ENCODE results near the gene MS4A3. TPM values are rescaled to one million over a fixed set of nuclear protein-coding genes. Genes with fewer than 3 reads are reported as not detected.
"Not testable (repeated sequence)": the region's sequence is repeated elsewhere in the genome, so short reads cannot be mapped to it uniquely, and the experiment has no call there.

Gene MS4A3
- total and polyA plus RNA-seq, 2 experiments from 2014 or later: not detected

DNA sequence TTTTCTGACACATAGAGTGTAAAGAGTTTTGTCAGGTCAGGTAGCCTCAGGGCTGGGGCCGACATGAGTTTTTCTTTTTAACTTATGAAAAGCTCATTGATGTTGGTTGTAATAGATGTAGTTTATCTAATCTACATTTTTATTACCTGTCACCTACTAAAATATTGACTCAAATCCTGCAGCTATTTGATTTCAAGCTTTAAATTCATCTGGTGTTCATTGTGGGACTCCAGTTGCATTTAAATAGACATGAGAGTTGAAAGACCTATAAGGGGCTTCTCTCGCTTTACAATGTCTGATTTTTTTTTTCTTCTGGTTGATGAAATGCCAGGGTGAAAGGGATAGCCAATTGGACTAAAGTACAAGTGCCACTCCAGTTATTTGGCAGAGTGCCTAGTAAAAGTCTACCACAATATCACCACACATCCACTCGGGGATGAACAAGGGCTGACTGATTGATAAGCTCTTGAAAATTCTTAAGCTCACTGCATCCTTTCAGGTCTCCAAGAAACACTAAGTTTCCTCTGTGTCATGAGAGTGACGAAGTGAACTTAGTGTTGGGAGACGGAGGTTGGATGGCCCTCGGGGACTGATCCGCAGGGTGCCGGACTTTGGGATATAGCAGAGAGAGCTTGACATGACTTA lies 48.1 kb downstream of the MS4A3 start:
- not testable (repeated sequence) for H3K27ac Mint-ChIP-seq; H3K36me3 ChIP-seq (ENCODE audit: insufficient read depth)

DNA sequence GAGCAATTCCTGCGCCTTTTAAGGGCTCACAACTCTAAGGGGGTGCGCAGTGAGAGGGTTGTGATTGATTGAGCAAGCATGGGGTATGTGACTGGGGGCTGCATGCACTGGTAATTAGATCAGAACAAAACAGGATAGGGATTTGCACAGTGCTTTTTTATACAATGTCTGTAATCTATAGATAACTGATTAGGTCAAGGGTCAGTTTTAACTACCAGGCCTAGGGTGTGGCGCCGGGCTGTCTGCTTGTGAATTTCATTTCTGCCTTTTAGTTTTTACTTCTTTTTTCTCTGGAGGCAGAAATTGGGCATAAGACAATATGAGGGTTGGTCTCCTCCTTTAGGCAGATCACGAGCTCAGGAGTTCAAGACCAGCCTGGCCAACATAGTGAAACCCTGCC lies 52.2 kb downstream of the MS4A3 start:
- not testable (repeated sequence) for H3K27ac Mint-ChIP-seq; H3K4me2 ChIP-seq; H3K27me3 Mint-ChIP-seq (ENCODE audit: insufficient read depth, low read depth, poor library complexity)

More for the DNA sequence above, 48.1 kb downstream of the MS4A3 start:
- not testable (repeated sequence) for H3K4me1 Mint-ChIP-seq; H3K9me3 Mint-ChIP-seq; H3F3A ChIP-seq (replicated peaks; ENCODE audit: low read depth); H2AFZ ChIP-seq; H3K27me3 Mint-ChIP-seq (ENCODE audit: insufficient read depth, low read depth, poor library complexity); H4K20me1 ChIP-seq (replicated peaks; ENCODE audit: insufficient read depth); H3K9me2 ChIP-seq (ENCODE audit: insufficient read depth); H3K79me2 ChIP-seq (replicated peaks; ENCODE audit: insufficient read depth); H3K27me3 ChIP-seq (ENCODE audit: insufficient read depth); H3K4me2 ChIP-seq; H3K4me3 ChIP-seq; H3K4me3 Mint-ChIP-seq; ATAC-seq; H3K4me1 ChIP-seq (ENCODE audit: insufficient read depth); H3K36me3 Mint-ChIP-seq (ENCODE audit: low read depth); DNase-seq (ENCODE audit: low spot score); H3K27ac ChIP-seq (ENCODE audit: low read depth)

DNA sequence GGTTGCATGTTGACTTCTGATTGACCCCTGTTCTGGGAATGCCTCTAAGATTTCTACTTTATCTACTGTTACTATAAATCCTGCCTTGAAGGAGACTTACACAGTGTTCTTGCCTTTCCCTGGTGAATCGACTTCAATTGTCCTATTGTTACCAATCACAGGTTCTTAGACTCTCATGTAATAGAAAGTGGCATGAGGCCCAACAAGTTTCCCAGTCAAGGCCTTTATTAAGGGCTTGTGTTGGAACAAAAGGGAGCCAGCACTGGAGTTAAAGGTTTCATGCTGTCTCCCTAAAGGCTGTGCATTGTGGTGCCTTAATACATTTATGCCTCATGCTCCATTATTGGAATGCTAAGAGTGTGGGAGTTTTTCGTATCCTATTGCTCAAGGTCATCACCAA lies 55.3 kb downstream of the MS4A3 start:
- peaks cover 8% of the 10 kb centered on the region; the same call in 2 of the 3 replicates for H3K4me1 Mint-ChIP-seq
- Histone ChIP-seq H3F3A (replicated peaks; ENCODE audit: low read depth) (no peaks in the 10 kb centered on the region), H3K27me3 (ENCODE audit: insufficient read depth) (no peaks in the 10 kb centered on the region), H3K4me2 (no peak overlapping the region), H2AFZ (no peak overlapping the region), H3K4me3 (no peak overlapping the region), H3K79me2 (replicated peaks; ENCODE audit: insufficient read depth) (no peaks in the 10 kb centered on the region), H4K20me1 (replicated peaks; ENCODE audit: insufficient read depth) (no peaks in the 10 kb centered on the region), H3K27ac (ENCODE audit: low read depth) (no peak overlapping the region), H3K36me3 (ENCODE audit: insufficient read depth) (no peaks in the 10 kb centered on the region), H3K9me2 (ENCODE audit: insufficient read depth) (0 out of 2 replicates have a peak, but pooled peaks cover 3% of the 10 kb centered on the region), H3K4me1 (ENCODE audit: insufficient read depth) (0 out of 2 replicates have a peak, but pooled peaks cover 8% of the 10 kb centered on the region)
- ATAC-seq (no peak), DNase-seq (ENCODE audit: low spot score) (no peak)
- no peak overlapping the region for H3K4me3 Mint-ChIP-seq
- no peak overlapping the region for H3K27ac Mint-ChIP-seq
- peaks cover 2% of the 10 kb centered on the region for H3K27me3 Mint-ChIP-seq (ENCODE audit: insufficient read depth, low read depth, poor library complexity)
- peaks cover 3% of the 10 kb centered on the region; the same call in 1 of the 3 replicates for H3K36me3 Mint-ChIP-seq (ENCODE audit: low read depth)
- no peaks in the 10 kb centered on the region; the same call in 2 of the 3 replicates for H3K9me3 Mint-ChIP-seq
- TF ChIP-seq POLR2AphosphoS5 (IDR thresholded peaks at IDR 0.05; ENCODE audit: low read depth) (no peak), ZNF331 (CRISPR knock-in tag; IDR thresholded peaks at IDR 0.05; ENCODE audit: low read depth) (no peak), CREB1 (CRISPR knock-in tag; IDR thresholded peaks at IDR 0.05; ENCODE audit: low read depth) (no peak), EZH2 (IDR thresholded peaks at IDR 0.05; ENCODE audit: low read depth, unreplicated experiment) (no peak), EZH2phosphoT487 (IDR thresholded peaks at IDR 0.05; ENCODE audit: unreplicated experiment) (no peak)
- TF ChIP-seq, protein P1, sequence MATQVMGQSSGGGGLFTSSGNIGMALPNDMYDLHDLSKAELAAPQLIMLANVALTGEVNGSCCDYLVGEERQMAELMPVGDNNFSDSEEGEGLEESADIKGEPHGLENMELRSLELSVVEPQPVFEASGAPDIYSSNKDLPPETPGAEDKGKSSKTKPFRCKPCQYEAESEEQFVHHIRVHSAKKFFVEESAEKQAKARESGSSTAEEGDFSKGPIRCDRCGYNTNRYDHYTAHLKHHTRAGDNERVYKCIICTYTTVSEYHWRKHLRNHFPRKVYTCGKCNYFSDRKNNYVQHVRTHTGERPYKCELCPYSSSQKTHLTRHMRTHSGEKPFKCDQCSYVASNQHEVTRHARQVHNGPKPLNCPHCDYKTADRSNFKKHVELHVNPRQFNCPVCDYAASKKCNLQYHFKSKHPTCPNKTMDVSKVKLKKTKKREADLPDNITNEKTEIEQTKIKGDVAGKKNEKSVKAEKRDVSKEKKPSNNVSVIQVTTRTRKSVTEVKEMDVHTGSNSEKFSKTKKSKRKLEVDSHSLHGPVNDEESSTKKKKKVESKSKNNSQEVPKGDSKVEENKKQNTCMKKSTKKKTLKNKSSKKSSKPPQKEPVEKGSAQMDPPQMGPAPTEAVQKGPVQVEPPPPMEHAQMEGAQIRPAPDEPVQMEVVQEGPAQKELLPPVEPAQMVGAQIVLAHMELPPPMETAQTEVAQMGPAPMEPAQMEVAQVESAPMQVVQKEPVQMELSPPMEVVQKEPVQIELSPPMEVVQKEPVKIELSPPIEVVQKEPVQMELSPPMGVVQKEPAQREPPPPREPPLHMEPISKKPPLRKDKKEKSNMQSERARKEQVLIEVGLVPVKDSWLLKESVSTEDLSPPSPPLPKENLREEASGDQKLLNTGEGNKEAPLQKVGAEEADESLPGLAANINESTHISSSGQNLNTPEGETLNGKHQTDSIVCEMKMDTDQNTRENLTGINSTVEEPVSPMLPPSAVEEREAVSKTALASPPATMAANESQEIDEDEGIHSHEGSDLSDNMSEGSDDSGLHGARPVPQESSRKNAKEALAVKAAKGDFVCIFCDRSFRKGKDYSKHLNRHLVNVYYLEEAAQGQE (IDR thresholded peaks at IDR 0.05; ENCODE audit: unreplicated experiment): no peak
- TF ChIP-seq, protein P2, sequence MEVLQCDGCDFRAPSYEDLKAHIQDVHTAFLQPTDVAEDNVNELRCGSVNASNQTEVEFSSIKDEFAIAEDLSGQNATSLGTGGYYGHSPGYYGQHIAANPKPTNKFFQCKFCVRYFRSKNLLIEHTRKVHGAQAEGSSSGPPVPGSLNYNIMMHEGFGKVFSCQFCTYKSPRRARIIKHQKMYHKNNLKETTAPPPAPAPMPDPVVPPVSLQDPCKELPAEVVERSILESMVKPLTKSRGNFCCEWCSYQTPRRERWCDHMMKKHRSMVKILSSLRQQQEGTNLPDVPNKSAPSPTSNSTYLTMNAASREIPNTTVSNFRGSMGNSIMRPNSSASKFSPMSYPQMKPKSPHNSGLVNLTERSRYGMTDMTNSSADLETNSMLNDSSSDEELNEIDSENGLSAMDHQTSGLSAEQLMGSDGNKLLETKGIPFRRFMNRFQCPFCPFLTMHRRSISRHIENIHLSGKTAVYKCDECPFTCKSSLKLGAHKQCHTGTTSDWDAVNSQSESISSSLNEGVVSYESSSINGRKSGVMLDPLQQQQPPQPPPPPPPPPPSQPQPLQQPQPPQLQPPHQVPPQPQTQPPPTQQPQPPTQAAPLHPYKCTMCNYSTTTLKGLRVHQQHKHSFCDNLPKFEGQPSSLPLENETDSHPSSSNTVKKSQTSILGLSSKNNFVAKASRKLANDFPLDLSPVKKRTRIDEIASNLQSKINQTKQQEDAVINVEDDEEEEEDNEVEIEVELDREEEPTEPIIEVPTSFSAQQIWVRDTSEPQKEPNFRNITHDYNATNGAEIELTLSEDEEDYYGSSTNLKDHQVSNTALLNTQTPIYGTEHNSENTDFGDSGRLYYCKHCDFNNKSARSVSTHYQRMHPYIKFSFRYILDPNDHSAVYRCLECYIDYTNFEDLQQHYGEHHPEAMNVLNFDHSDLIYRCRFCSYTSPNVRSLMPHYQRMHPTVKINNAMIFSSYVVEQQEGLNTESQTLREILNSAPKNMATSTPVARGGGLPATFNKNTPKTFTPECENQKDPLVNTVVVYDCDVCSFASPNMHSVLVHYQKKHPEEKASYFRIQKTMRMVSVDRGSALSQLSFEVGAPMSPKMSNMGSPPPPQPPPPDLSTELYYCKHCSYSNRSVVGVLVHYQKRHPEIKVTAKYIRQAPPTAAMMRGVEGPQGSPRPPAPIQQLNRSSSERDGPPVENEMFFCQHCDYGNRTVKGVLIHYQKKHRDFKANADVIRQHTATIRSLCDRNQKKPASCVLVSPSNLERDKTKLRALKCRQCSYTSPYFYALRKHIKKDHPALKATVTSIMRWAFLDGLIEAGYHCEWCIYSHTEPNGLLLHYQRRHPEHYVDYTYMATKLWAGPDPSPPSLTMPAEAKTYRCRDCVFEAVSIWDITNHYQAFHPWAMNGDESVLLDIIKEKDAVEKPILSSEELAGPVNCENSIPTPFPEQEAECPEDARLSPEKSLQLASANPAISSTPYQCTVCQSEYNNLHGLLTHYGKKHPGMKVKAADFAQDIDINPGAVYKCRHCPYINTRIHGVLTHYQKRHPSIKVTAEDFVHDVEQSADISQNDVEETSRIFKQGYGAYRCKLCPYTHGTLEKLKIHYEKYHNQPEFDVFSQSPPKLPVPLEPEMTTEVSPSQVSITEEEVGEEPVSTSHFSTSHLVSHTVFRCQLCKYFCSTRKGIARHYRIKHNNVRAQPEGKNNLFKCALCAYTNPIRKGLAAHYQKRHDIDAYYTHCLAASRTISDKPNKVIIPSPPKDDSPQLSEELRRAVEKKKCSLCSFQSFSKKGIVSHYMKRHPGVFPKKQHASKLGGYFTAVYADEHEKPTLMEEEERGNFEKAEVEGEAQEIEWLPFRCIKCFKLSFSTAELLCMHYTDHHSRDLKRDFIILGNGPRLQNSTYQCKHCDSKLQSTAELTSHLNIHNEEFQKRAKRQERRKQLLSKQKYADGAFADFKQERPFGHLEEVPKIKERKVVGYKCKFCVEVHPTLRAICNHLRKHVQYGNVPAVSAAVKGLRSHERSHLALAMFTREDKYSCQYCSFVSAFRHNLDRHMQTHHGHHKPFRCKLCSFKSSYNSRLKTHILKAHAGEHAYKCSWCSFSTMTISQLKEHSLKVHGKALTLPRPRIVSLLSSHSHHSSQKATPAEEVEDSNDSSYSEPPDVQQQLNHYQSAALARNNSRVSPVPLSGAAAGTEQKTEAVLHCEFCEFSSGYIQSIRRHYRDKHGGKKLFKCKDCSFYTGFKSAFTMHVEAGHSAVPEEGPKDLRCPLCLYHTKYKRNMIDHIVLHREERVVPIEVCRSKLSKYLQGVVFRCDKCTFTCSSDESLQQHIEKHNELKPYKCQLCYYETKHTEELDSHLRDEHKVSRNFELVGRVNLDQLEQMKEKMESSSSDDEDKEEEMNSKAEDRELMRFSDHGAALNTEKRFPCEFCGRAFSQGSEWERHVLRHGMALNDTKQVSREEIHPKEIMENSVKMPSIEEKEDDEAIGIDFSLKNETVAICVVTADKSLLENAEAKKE (CRISPR knock-in tag; IDR thresholded peaks at IDR 0.05): no peak

More for the DNA sequence above, 52.2 kb downstream of the MS4A3 start:
- not testable (repeated sequence) for H3K79me2 ChIP-seq (replicated peaks; ENCODE audit: insufficient read depth); H3K27me3 ChIP-seq (ENCODE audit: insufficient read depth); H3K4me3 ChIP-seq; H3K36me3 Mint-ChIP-seq (ENCODE audit: low read depth); ATAC-seq; H3K9me3 Mint-ChIP-seq; H3K9me2 ChIP-seq (ENCODE audit: insufficient read depth); H3K4me1 Mint-ChIP-seq; H3K27ac ChIP-seq (ENCODE audit: low read depth); H3K36me3 ChIP-seq (ENCODE audit: insufficient read depth); H3F3A ChIP-seq (replicated peaks; ENCODE audit: low read depth); DNase-seq (ENCODE audit: low spot score); H3K4me1 ChIP-seq (ENCODE audit: insufficient read depth); H4K20me1 ChIP-seq (replicated peaks; ENCODE audit: insufficient read depth); H3K4me3 Mint-ChIP-seq; H2AFZ ChIP-seq

All from GM23338 (cell line).